Transverse colon (tissue), 4 donors: Measurements from ENCODE around the gene RAB27B. TPM values are rescaled to one million over a fixed set of nuclear protein-coding genes. Genes with fewer than 3 reads are reported as not detected.
"Not testable (repeated sequence)": the region's sequence is repeated elsewhere in the genome, so short reads cannot be mapped to it uniquely, and the experiment has no call there.

ENCODE experiments used
- DNase-seq: peaks from one replicate; pipeline ENCODE4 v3.0.0-alpha.2; 2019
- H3K27ac ChIP-seq, 4 donors: fragments of 200-600 bp; sonication (generic); 2 replicates each; pipeline ENCODE4 v1.5.1; 2016 to 2018; ENCODE audit warnings: inconsistent platforms in 4 of 4
- H3K27me3 ChIP-seq: fragments of 200-600 bp; sonication (generic); 2 replicates; pipeline ENCODE4 v1.5.1; 2017; ENCODE audit warnings: inconsistent platforms
- H3K36me3 ChIP-seq, 4 donors: fragments of 200-600 bp; sonication (generic); 2 replicates each; pipeline ENCODE4 v1.5.1; 2017 to 2019; ENCODE audit warnings: inconsistent platforms in 4 of 4
- H3K4me1 ChIP-seq, 4 donors: fragments of 200-600 bp; sonication (generic); 2 replicates each; pipeline ENCODE4 v1.5.1; 2017 to 2020; ENCODE audit warnings: inconsistent platforms in 4 of 4
- H3K4me3 ChIP-seq, 4 donors: fragments of 200-600 bp; sonication (generic); 1 replicate in 1 of 4; 2 replicates in 3 of 4; pipeline versions ENCODE4 v1.5.1 to v1.6.1; 2017 to 2019; ENCODE audit warnings: inconsistent platforms in 4 of 4
- H3K9me3 ChIP-seq, 2 donors: fragments of 200-600 bp; sonication (generic); 2 replicates each; pipeline ENCODE4 v1.5.1; 2017 to 2019; ENCODE audit warnings: inconsistent platforms in 2 of 2
- CTCF ChIP-seq, 5 experiments: fragments of 200-600 bp in 3 of 5; fragments of 450-650 bp in 2 of 5; sonication (generic) in 3 of 5; IDR thresholded peaks; 1 replicate in 2 of 5; 2 replicates in 3 of 5; pipeline ENCODE4 v1.5.1; 2016 to 2017; ENCODE audit warnings: antibody characterized with exemption in 5 of 5, inconsistent platforms in 3 of 5, mild to moderate bottlenecking in 2 of 5, moderate library complexity in 1 of 5
- EP300 ChIP-seq: sonication (generic); formaldehyde crosslinking; IDR thresholded peaks from one replicate; pipeline ENCODE4 v1.6.1; 2017; ENCODE audit warnings: antibody characterized with exemption, low read depth
- POLR2A ChIP-seq: fragments of 450-650 bp; IDR thresholded peaks from one replicate; pipeline ENCODE4 v1.6.1; 2016; ENCODE audit warnings: antibody characterized with exemption, mild to moderate bottlenecking, moderate library complexity
- POLR2AphosphoS5 ChIP-seq, 3 donors: sonication (generic); formaldehyde crosslinking; IDR thresholded peaks; one replicate each; pipeline ENCODE4 v1.6.1; 2016; ENCODE audit warnings: antibody characterized with exemption in 3 of 3
- WGBS, 2 donors: methylation state at CpG; one replicate each; pipeline ENCODE4 v1.1.5; 2018; ENCODE audit warnings: low coverage in 1 of 2; 5-methylcytosine and 5-hydroxymethylcytosine counted together
- in situ Hi-C, 4 donors: fragments of 200-750 bp; cut with MboI; loops; one replicate each; pipeline versions ENCODE4 v1.15.0 to v1.15.1; 2017; ENCODE audit warnings: low sequenced_read_pairs in 3 of 4, low pct_ligation_motif_present in 1 of 4, low pct_unique_long_range_greater_than_20kb in 1 of 4
- intact Hi-C: fragments of 100-400 bp; cut with DNase I; formaldehyde crosslinking; loops from one replicate; pipeline ENCODE4 v1.15.1; 2023; ENCODE audit warnings: low total_unique reads
- total RNA-seq, 4 donors: library from RNA; depleted of rRNA; stranded (reverse); fragments of >200 nt; gene quantifications; one replicate each; pipeline ENCODE4 v1.1.0, GENCODE V29; 2016

RAB27B gene
- total RNA-seq, 4 donors from 2014 or later = 1.2 to 6.0 (median 3.5) TPM

- no peak overlapping the region for H3K4me3 ChIP-seq
- no peak overlapping the region for H3K27ac ChIP-seq
- in situ Hi-C loops = no loop called here
- 27 to 40% methylated on average over 1 of the region's 1 CpG for WGBS, 2 donors
- DNase-seq = no peak
- TF ChIP-seq POLR2AphosphoS5 (IDR thresholded peaks at IDR 0.05) (no peak), CTCF (IDR thresholded peaks at IDR 0.05) (no peak), EP300 (no peak), POLR2A (no peak)
- no peaks in the 10 kb centered on the region for H3K9me3 ChIP-seq
- no peaks in the 10 kb centered on the region for H3K4me1 ChIP-seq
- intact Hi-C loops = no loop called here
- no peaks in the 10 kb centered on the region for H3K27me3 ChIP-seq
- H3K36me3 ChIP-seq = no peaks in the 10 kb centered on the region
Observed at GRCh38 chr18:54813977-54814565, 14.2 kb upstream of the RAB27B start.

DNA sequence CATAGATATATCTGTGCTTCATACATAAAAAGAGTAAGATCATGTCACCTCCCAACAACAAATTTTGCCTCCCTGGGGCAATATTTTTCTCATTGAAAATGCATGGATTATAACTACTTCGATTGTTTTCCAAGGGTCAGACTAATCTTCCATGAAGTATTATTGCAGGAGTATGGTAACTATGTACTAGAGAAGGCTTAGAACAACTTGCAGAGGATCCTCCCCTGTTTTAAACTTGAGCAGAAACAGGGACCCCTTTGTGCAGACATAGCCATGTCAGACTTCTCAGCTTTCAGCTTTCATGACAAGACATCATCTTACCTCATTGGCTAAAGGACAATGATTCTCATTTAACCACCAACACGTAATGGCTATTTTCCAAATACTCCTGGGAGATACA is 13.2 kb upstream of the RAB27B start:
- H3K27ac ChIP-seq = no peak overlapping the region
- in situ Hi-C loops (no loop called here), intact Hi-C loops (no loop called here)
- no peaks in the 10 kb centered on the region for H3K27me3 ChIP-seq
- H3K4me1 ChIP-seq = no peaks in the 10 kb centered on the region
- no peaks in the 10 kb centered on the region for H3K36me3 ChIP-seq
- no peak overlapping the region for H3K4me3 ChIP-seq
- H3K9me3 ChIP-seq = no peaks in the 10 kb centered on the region
- no peak for DNase-seq
- TF ChIP-seq CTCF (IDR thresholded peaks at IDR 0.05) (no peak), EP300 (no peak), POLR2AphosphoS5 (IDR thresholded peaks at IDR 0.05) (no peak), POLR2A (no peak)
- WGBS, 2 donors = 85 to 92% methylated on average over 1 to 2 of the region's 2 CpGs

DNA sequence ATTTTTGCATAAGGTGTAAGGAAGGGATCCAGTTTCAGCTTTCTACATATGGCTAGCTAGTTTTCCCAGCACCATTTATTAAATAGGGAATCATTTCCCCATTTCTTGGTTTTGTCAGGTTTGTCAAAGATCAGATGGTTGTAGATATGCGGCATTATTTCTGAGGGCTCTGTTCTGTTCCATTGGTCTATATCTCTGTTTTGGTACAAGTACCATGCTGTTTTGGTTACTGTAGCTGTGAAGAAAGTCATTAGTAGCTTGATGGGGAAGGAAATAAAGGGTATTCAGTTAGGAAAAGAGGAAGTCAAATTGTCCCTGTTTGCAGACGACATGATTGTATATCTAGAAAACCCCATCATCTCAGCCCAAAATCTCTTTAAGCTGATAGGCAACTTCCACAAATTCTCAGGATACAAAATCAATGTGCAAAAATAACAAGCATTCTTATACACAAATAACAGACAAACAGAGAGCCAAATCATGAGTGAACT is 7.4 kb upstream of the RAB27B start:
- H3K9me3 ChIP-seq, H3K27me3 ChIP-seq, H3K27ac ChIP-seq, intact Hi-C loops, in situ Hi-C loops, H3K4me3 ChIP-seq, H3K4me1 ChIP-seq, H3K36me3 ChIP-seq, DNase-seq: not testable (repeated sequence)
- 60 to 78% methylated on average over 1 to 2 of the region's 2 CpGs for WGBS, 2 donors

- DNase-seq = no peak
- in situ Hi-C loops = no loop called here
- Histone ChIP-seq H3K4me1 (peaks cover 0 to 5% (median 2%) of the 10 kb centered on the region in 4 donors), H3K36me3 (no peaks in the 10 kb centered on the region), H3K9me3 (no peaks in the 10 kb centered on the region), H3K27me3 (no peaks in the 10 kb centered on the region), H3K4me3 (no peak overlapping the region), H3K27ac (no peak overlapping the region)
- WGBS, 2 donors = 82 to 84% methylated on average over 6 of the region's 6 CpGs
- intact Hi-C loops = no loop called here
- TF ChIP-seq CTCF (IDR thresholded peaks at IDR 0.05) (no peak), EP300 (no peak), POLR2A (no peak), POLR2AphosphoS5 (IDR thresholded peaks at IDR 0.05) (no peak)
Observed at GRCh38 chr18:54822872-54823845, 5.1 kb upstream of the RAB27B start.
